Cardiac fibroblast (primary cell): ENCODE results near the gene CDRT4.
A peak's percentile ranks its signal among the peaks of the same experiment; 100 is the strongest.

Experiments used
- DNase-seq, 2 donors: peaks; one replicate each; pipeline versions ENCODE4 v3.0.0 to v3.0.0-alpha.2; 2010; ENCODE audit warnings: low read depth in 2 of 2
- H3K4me3 ChIP-seq, 2 donors: replicated peaks in 1 of 2; 1 replicate in 1 of 2; 2 replicates in 1 of 2; pipeline ENCODE4 v1.5.1; 2011; ENCODE audit warnings: low read depth in 2 of 2, low read length in 2 of 2, mild to moderate bottlenecking in 2 of 2, moderate library complexity in 1 of 2
- CTCF ChIP-seq: IDR thresholded peaks from one replicate; pipeline ENCODE4 v1.5.1; 2011; ENCODE audit warnings: low read depth, mild to moderate bottlenecking, low read length, inconsistent platforms

Gene CDRT4

GRCh38 chr17:15453782-15454181 lies 13.6 kb downstream of the CDRT4 start:
- DNase-seq, result no peak
- no peak overlapping the region for H3K4me3 ChIP-seq
- no peak for TF ChIP-seq CTCF

- TF ChIP-seq CTCF, result no peak
- H3K4me3 ChIP-seq, result no peak overlapping the region
- no peak for DNase-seq
Observed at GRCh38 chr17:15453246-15453645, 14.2 kb downstream of the CDRT4 start.

- no peak for TF ChIP-seq CTCF
- no peak for DNase-seq
- no peak overlapping the region for H3K4me3 ChIP-seq
Observed at GRCh38 chr17:15452746-15453145, 14.7 kb downstream of the CDRT4 start.

- no peak overlapping the region for H3K4me3 ChIP-seq
- DNase-seq, result peak in 1 of 2 donors; percentile 60
- TF ChIP-seq CTCF, result no peak
Observed at GRCh38 chr17:15451680-15452079, 15.7 kb downstream of the CDRT4 start.

- H3K4me3 ChIP-seq, result no peak overlapping the region
- DNase-seq, result no peak
- TF ChIP-seq CTCF, result no peak
Observed at GRCh38 chr17:15448580-15448956, 18.9 kb downstream of the CDRT4 start.

- no peak for TF ChIP-seq CTCF
- no peak for DNase-seq
- H3K4me3 ChIP-seq, result no peak overlapping the region
Observed at GRCh38 chr17:15447928-15448579, 19.4 kb downstream of the CDRT4 start.

- H3K4me3 ChIP-seq, result no peak overlapping the region
- DNase-seq, result no peak
- no peak for TF ChIP-seq CTCF
Observed at GRCh38 chr17:15446036-15446435, 21.4 kb downstream of the CDRT4 start.
